SU-DHL-6 (cell line): ENCODE measurements around the gene KCNK3.

Experiments used
- EZH2phosphoT487 ChIP-seq: fragments of 200-600 bp; sonication (generic), shearing (Covaris generic); conservative IDR thresholded peaks from 2 replicates; pipeline ENCODE4 v1.6.1; 2018; ENCODE audit warnings: mild to moderate bottlenecking, antibody characterized with exemption, low read length, moderate library complexity, mixed read lengths
- TF ChIP-seq, protein P1 (sequence below): fragments of 200-600 bp; sonication (generic); IDR thresholded peaks from one replicate; pipeline ENCODE4 v1.5.1; 2017; ENCODE audit warnings: antibody characterized with exemption, mild to moderate bottlenecking, low read length, moderate library complexity; ENCODE audit not compliant: insufficient read depth, poor library complexity, severe bottlenecking

DNA sequence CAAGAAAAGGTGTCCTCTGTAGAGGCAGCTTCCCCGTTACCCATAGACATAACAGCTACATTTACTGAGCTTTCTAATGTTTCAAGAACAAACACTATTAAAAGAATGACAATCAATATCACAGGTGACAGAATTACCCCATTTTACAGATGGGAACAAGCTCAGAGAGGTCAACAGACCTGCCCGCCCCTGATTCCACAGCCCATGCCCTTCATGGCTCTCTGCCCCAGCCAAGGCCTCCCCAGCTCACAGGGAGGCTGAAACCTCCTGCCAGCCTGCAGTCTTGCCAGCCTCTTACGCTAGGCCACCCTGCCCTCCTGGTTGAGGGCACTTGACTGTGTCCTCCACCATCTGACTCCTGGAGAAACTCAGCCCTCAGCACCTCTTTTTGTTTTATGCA lies 52.4 kb downstream of the KCNK3 start:
- TF ChIP-seq, protein P1, sequence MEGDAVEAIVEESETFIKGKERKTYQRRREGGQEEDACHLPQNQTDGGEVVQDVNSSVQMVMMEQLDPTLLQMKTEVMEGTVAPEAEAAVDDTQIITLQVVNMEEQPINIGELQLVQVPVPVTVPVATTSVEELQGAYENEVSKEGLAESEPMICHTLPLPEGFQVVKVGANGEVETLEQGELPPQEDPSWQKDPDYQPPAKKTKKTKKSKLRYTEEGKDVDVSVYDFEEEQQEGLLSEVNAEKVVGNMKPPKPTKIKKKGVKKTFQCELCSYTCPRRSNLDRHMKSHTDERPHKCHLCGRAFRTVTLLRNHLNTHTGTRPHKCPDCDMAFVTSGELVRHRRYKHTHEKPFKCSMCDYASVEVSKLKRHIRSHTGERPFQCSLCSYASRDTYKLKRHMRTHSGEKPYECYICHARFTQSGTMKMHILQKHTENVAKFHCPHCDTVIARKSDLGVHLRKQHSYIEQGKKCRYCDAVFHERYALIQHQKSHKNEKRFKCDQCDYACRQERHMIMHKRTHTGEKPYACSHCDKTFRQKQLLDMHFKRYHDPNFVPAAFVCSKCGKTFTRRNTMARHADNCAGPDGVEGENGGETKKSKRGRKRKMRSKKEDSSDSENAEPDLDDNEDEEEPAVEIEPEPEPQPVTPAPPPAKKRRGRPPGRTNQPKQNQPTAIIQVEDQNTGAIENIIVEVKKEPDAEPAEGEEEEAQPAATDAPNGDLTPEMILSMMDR: no peak
- no peak for TF ChIP-seq EZH2phosphoT487
